ENCODE data around the gene ADGRL2. TPM values are rescaled to one million over a fixed set of nuclear protein-coding genes. Genes with fewer than 3 reads are reported as not detected.

The ADGRL2 gene
- total and polyA plus RNA-seq, 2 of the 4 experiments (the other 2 are of a cell fraction), result 17.0 to 42.7 TPM

- H3K4me3 ChIP-seq (ENCODE audit: insufficient read depth, low read depth, low read length), result no peak overlapping the region
- no peaks in the 10 kb centered on the region for H3K79me1 ChIP-seq (ENCODE audit: low read depth in 1 of 2, low read length in 2 of 2)
- no peak overlapping the region for H3K23ac ChIP-seq (ENCODE audit: low read depth, low read length)
- H2AFZ ChIP-seq (replicated peaks; ENCODE audit: low read length, poor library complexity), result no peak overlapping the region
- H2BK5ac ChIP-seq (ENCODE audit: low read depth, low read length, poor library complexity, severe bottlenecking), result no peak overlapping the region
- no peak overlapping the region for H3K4ac ChIP-seq (ENCODE audit: low read depth, low read length)
- H2BK15ac ChIP-seq (ENCODE audit: low read depth, low read length), result no peak overlapping the region
- no peak overlapping the region for H3K56ac ChIP-seq (ENCODE audit: extremely low read depth, insufficient read depth, low read length)
- no peak overlapping the region for H3K27ac ChIP-seq (ENCODE audit: insufficient read depth, low read length)
- no peak overlapping the region for H3K14ac ChIP-seq (replicated peaks; ENCODE audit: low read depth, low read length)
- H2BK20ac ChIP-seq (ENCODE audit: low read depth, low read length), result no peak overlapping the region
- in situ Hi-C loops (cut with MboI; ENCODE audit: low sequenced_read_pairs) (no loop called here), dilution Hi-C loops (cut with HindIII; ENCODE audit: low sequenced_read_pairs, unreplicated experiment) (no loop called here), intact Hi-C loops (cut with micrococcal nuclease) (no loop called here)
- H4K91ac ChIP-seq (ENCODE audit: insufficient read depth, low read depth, low read length), result no peak overlapping the region
- no peak overlapping the region for H2AK5ac ChIP-seq (ENCODE audit: low read depth, low read length)
- POLR2A ChIA-PET (ENCODE audit: unreplicated experiment), result no interaction called here
- no peak overlapping the region for H2BK120ac ChIP-seq (ENCODE audit: low read depth, low read length)
- no peak overlapping the region for H3K4me2 ChIP-seq (ENCODE audit: low read depth, low read length)
- H4K20me1 ChIP-seq (ENCODE audit: insufficient read depth, low read length), result no peaks in the 10 kb centered on the region
- H3K18ac ChIP-seq (ENCODE audit: low read depth, low read length), result no peak overlapping the region
- no peaks in the 10 kb centered on the region for H3K9me3 ChIP-seq (ENCODE audit: control insufficient read depth, insufficient read depth, low read length)
- no peaks in the 10 kb centered on the region for H3K27me3 ChIP-seq (ENCODE audit: control insufficient read depth, insufficient read depth, low read length)
- no peak overlapping the region for H4K8ac ChIP-seq (ENCODE audit: low read depth in 2 of 2, low read length in 2 of 2)
- CTCF ChIA-PET, result no interaction called here
- DNase-seq (no peak), ATAC-seq (ENCODE audit: low read depth) (no peak)
- H4K5ac ChIP-seq (ENCODE audit: low read depth, low read length), result no peak overlapping the region
- no peaks in the 10 kb centered on the region; the same call in 1 of the 2 replicates for H3K4me1 ChIP-seq (ENCODE audit: control insufficient read depth, insufficient read depth, low read length)
- WGBS, 2 experiments (ENCODE audit: extremely low coverage in 2 of 2, insufficient read length in 1 of 2), result no CpG with 5 or more reads among the region's 8 CpGs
- H3K36me3 ChIP-seq (ENCODE audit: control insufficient read depth, insufficient read depth, low read length), result no peaks in the 10 kb centered on the region
- no peak overlapping the region for H3K9ac ChIP-seq (ENCODE audit: low read depth, low read length)
- no peak for TF ChIP-seq ELK1 (IDR thresholded peaks at IDR 0.05; ENCODE audit: borderline replicate concordance, low read depth, low read length)
- TF ChIP-seq RCOR1 (IDR thresholded peaks at IDR 0.05; ENCODE audit: insufficient replicate concordance, low read length), result no peak
- no peak for TF ChIP-seq RFX5 (IDR thresholded peaks at IDR 0.05; ENCODE audit: low read depth, low read length)
- no peak for TF ChIP-seq USF2 (IDR thresholded peaks at IDR 0.05; ENCODE audit: low read depth, low read length)
- TF ChIP-seq CHD1 (IDR thresholded peaks at IDR 0.05; ENCODE audit: low read depth, low read length), result no peak
- no peak for TF ChIP-seq MAFK (IDR thresholded peaks at IDR 0.05; ENCODE audit: low read depth, low read length)
- TF ChIP-seq BHLHE40 (IDR thresholded peaks at IDR 0.05; ENCODE audit: low read depth, low read length), result no peak
- no peak for TF ChIP-seq POLR2A (IDR thresholded peaks at IDR 0.05; ENCODE audit: low read depth, low read length)
- no peak for TF ChIP-seq NFE2L2 (IDR thresholded peaks at IDR 0.05; ENCODE audit: low read depth, low read length)
- no peak for TF ChIP-seq MAZ (IDR thresholded peaks at IDR 0.05; ENCODE audit: borderline replicate concordance, low read depth, low read length)
- no peak for TF ChIP-seq SMC3 (IDR thresholded peaks at IDR 0.05; ENCODE audit: low read depth, low read length)
- no peak for TF ChIP-seq FOS (IDR thresholded peaks at IDR 0.05; ENCODE audit: low read depth, low read length)
- no peak for TF ChIP-seq RAD21 (IDR thresholded peaks at IDR 0.05; ENCODE audit: low read length)
- TF ChIP-seq CEBPB (IDR thresholded peaks at IDR 0.05; ENCODE audit: low read depth, low read length), result no peak
- no TSS peak for BruUV-seq (replicated peaks)
- H2AK9ac ChIP-seq (replicated peaks; ENCODE audit: low read depth, low read length, poor library complexity), result no peak overlapping the region
- no peaks in the 10 kb centered on the region for H3K9me1 ChIP-seq (ENCODE audit: insufficient read depth, low read length)
These were observed 153.8 kb downstream of the ADGRL2 start for GRCh38 chr1:81954534-81955020.

All from IMR-90 (cell line).